Calu3 (cell line): ENCODE results near the gene CPB2. TPM values are rescaled to one million over a fixed set of nuclear protein-coding genes. Genes with fewer than 3 reads are reported as not detected.

Experiments
- BruUV-seq: library from RNA; stranded (reverse); fragments of 400-500 nt; replicated peaks from 2 replicates; lab custom pipeline; 2021; lab: Mats Ljungman, UMichigan
- CTCF ChIA-PET: fragments of 300-600 bp; sonication (Branson Sonifier 250); formaldehyde crosslinking; loops from one replicate; lab custom pipeline; 2022; ENCODE audit warnings: antibody characterized with exemption; lab: Charles Lee
- DNase-seq: peaks from one replicate; pipeline ENCODE4 v3.0.0; 2022
- H3K27ac Mint-ChIP-seq: one replicate; pipeline ENCODE4 v1.8.0; 2022; ENCODE audit warnings: mixed read lengths; ENCODE audit not compliant: unreplicated experiment
- H3K27me3 Mint-ChIP-seq: one replicate; pipeline ENCODE4 v1.8.0; 2022; ENCODE audit warnings: mixed read lengths; ENCODE audit not compliant: unreplicated experiment
- H3K36me3 Mint-ChIP-seq: one replicate; pipeline ENCODE4 v1.8.0; 2022; ENCODE audit warnings: mild to moderate bottlenecking, moderate library complexity, mixed read lengths; ENCODE audit not compliant: insufficient read depth, unreplicated experiment
- H3K4me1 Mint-ChIP-seq: one replicate; pipeline ENCODE4 v1.8.0; 2022; ENCODE audit warnings: mild to moderate bottlenecking, low read depth, mixed read lengths; ENCODE audit not compliant: unreplicated experiment
- H3K4me3 Mint-ChIP-seq: one replicate; pipeline ENCODE4 v1.8.0; 2022; ENCODE audit warnings: mild to moderate bottlenecking, low read depth, moderate library complexity, mixed read lengths; ENCODE audit not compliant: unreplicated experiment
- H3K9me3 Mint-ChIP-seq: one replicate; pipeline ENCODE4 v1.8.0; 2022; ENCODE audit warnings: low read depth, mixed read lengths; ENCODE audit not compliant: unreplicated experiment
- intact Hi-C: fragments of 100-400 bp; cut with micrococcal nuclease; formaldehyde crosslinking; loops from one replicate; pipeline ENCODE4 v1.10.0; 2022; ENCODE audit not compliant: unreplicated experiment
- total RNA-seq: library from RNA; stranded (reverse); gene quantifications from 2 replicates; pipeline ENCODE4 v1.2.3, GENCODE V29; 2022
- TF ChIP-seq, protein P1 (sequence below): fragments of 200-600 bp; IDR thresholded peaks from one replicate; pipeline ENCODE4 v1.8.0; 2022; ENCODE audit warnings: antibody characterized with exemption; ENCODE audit not compliant: unreplicated experiment

Gene CPB2
- total RNA-seq, 1 experiment from 2014 or later = not detected

DNA sequence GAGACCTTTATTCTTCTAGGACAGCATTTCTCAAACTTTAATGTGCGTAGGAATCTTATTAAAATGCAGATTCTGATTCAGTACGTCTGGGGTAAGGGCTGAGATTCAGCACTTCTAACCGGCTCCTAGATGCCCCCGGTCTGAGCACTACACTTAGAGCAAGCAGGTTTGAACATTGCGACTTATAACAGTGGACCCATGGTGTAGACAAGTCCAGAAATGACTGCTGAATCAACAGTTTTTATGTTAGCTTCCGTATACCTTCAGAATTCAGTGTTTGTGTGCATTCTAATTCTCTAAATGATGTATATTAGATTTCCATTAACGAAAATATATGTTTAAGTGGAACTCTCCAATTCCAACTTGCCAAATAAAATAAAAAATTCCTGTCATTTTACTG, 17.5 kb upstream of the CPB2 start:
- TF ChIP-seq, protein P1, sequence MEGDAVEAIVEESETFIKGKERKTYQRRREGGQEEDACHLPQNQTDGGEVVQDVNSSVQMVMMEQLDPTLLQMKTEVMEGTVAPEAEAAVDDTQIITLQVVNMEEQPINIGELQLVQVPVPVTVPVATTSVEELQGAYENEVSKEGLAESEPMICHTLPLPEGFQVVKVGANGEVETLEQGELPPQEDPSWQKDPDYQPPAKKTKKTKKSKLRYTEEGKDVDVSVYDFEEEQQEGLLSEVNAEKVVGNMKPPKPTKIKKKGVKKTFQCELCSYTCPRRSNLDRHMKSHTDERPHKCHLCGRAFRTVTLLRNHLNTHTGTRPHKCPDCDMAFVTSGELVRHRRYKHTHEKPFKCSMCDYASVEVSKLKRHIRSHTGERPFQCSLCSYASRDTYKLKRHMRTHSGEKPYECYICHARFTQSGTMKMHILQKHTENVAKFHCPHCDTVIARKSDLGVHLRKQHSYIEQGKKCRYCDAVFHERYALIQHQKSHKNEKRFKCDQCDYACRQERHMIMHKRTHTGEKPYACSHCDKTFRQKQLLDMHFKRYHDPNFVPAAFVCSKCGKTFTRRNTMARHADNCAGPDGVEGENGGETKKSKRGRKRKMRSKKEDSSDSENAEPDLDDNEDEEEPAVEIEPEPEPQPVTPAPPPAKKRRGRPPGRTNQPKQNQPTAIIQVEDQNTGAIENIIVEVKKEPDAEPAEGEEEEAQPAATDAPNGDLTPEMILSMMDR = no peak
- H3K27me3 Mint-ChIP-seq = no peaks in the 10 kb centered on the region
- H3K36me3 Mint-ChIP-seq = peaks cover 5% of the 10 kb centered on the region
- BruUV-seq = no TSS peak
- DNase-seq = no peak
- H3K4me1 Mint-ChIP-seq = peaks cover 18% of the 10 kb centered on the region
- intact Hi-C loops = no loop called here
- no peak overlapping the region for H3K27ac Mint-ChIP-seq
- CTCF ChIA-PET = no interaction called here
- H3K4me3 Mint-ChIP-seq = no peak overlapping the region
- no peaks in the 10 kb centered on the region for H3K9me3 Mint-ChIP-seq

DNA sequence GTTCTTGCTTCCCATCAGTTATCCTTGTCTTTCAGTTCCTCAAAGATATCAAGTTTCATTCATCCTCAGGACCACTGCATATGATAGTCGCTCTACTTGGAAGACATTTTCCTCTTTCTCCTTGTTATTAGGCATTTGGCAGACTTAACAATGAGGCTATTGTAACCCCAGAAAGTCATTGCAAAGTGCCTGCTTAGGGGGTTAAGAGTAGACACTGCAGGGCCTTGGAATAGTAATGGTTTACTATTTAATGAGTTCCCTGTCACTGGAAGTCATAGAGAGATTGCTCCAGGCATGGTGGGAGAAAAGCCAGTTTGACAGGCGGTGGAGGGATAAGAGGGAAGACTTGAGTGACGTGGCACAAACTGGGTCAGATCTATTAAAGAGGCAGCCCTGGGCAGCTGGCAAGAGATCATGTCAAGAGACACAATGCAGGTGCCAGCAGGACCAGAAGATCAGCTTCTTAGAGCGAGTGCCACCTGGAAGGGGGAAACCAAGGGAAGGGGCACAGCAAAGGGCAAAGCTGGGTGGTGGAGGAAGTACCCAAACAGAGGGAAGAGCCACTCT, 16.8 kb upstream of the CPB2 start:
- peaks cover 5% of the 10 kb centered on the region for H3K36me3 Mint-ChIP-seq
- CTCF ChIA-PET = no interaction called here
- no peak overlapping the region for H3K27ac Mint-ChIP-seq
- TF ChIP-seq, protein P1 = no peak
- no peak for DNase-seq
- H3K9me3 Mint-ChIP-seq = no peaks in the 10 kb centered on the region
- peaks cover 18% of the 10 kb centered on the region for H3K4me1 Mint-ChIP-seq
- H3K27me3 Mint-ChIP-seq = no peaks in the 10 kb centered on the region
- H3K4me3 Mint-ChIP-seq = no peak overlapping the region
- intact Hi-C loops = no loop called here
- no TSS peak for BruUV-seq

DNA sequence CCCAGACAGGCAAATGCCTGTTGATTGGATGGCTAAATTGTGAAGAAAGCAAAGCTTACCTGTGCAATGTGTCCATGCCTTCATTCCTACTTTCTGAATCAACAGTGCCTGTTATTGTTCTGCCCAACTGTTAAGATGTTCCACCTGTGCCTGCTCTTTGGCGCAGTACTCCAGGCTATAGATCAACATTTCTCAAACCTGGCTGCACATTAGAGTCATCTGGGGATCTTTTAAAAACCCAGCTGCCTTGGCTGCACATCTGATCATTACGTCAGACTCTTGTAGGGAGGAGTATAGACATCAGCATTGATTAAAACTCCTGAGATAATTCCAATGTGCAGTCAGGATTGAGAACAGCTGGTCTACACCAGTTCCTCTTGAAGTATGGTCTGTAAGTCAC, 16.2 kb upstream of the CPB2 start:
- Mint-ChIP-seq H3K4me1 (peaks cover 18% of the 10 kb centered on the region), H3K9me3 (no peaks in the 10 kb centered on the region), H3K27me3 (no peaks in the 10 kb centered on the region), H3K36me3 (peaks cover 5% of the 10 kb centered on the region), H3K27ac (no peak overlapping the region), H3K4me3 (no peak overlapping the region)
- no TSS peak for BruUV-seq
- no peak for DNase-seq
- TF ChIP-seq, protein P1 = no peak
- CTCF ChIA-PET = no interaction called here
- intact Hi-C loops = no loop called here

- intact Hi-C loops = no loop called here
- CTCF ChIA-PET = no interaction called here
- TF ChIP-seq, protein P1 = no peak
- Mint-ChIP-seq H3K9me3 (no peaks in the 10 kb centered on the region), H3K36me3 (peaks cover 5% of the 10 kb centered on the region), H3K27me3 (no peaks in the 10 kb centered on the region), H3K4me1 (peaks cover 18% of the 10 kb centered on the region), H3K27ac (no peak overlapping the region), H3K4me3 (no peak overlapping the region)
- DNase-seq = peak; percentile 8
- no TSS peak for BruUV-seq
Observed at GRCh38 chr13:46119883-46120614, 15.2 kb upstream of the CPB2 start.
